Raji (cell line): ENCODE data around the gene APOL2.

Experiments
- POLR2A ChIP-seq: IDR thresholded peaks from 2 replicates; pipeline ENCODE4 v1.6.1; 2011; ENCODE audit warnings: low read depth, low read length, control low read depth; ENCODE audit not compliant: insufficient read depth

Gene APOL2

DNA sequence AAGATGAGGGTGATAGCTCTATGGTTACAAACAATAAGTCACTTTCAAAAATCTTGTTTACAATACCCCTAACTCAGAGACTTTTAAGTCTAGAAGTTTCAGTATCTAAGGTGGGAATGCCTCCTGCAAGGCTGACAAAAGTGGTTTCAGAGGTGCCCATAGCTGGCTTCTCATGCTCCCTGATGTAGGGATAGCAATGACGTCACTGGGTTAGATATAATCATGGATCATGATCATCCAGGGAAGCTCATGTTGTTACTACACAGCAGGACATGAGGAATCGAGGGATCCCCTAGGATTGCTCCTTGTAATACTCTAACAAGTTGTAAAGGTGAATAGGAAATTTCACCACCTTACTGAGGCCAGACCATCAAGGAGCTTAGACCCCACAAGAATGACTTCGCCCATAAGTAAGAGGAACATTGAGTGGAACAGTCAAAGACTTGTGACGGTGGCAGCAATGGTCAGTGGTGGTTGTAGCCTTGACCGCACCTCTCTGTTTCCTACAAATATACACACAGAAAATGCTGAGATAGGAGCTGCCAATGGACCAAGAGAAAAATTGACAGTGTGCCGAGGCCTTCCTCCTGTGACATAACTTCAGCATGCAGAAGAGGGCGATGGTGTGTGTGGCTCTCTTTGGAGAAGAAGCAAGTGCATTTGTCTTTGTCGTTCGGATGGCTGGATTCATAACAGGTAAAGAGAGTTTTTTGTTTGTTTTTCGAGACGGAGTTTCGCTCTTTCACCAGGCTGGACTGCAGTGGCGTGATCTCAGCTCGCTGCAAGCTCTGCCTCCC, 53.3 kb downstream of the APOL2 start:
- no peak for TF ChIP-seq POLR2A

DNA sequence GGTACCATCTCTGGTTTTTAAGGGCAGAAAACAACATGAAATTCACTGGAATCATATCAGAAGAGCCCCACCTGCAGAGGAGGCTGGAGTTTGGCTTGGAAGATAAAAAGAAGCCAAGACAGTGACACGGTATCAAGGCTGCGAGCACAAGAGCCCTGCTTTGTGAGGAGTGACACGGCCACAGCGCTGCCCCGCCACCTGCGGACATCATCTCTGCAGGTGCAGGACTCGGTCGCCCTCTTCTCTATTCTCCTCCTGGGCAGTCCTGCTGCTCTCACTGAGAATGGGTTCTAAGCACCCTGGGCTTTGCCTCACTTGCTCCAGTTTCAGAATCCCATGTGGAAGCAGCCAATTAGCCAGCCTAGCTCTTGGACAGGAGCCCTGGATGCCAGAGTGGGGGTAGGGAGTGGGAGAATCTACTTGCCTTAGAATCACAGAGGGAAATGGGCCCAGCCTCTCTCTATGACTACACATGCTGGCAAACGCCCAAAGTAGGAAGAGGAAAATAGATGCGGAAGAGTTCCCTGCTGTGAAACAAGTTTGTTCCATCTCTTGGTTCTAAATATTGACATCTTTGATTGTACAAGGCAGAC, 54.8 kb downstream of the APOL2 start:
- no peak for TF ChIP-seq POLR2A

DNA sequence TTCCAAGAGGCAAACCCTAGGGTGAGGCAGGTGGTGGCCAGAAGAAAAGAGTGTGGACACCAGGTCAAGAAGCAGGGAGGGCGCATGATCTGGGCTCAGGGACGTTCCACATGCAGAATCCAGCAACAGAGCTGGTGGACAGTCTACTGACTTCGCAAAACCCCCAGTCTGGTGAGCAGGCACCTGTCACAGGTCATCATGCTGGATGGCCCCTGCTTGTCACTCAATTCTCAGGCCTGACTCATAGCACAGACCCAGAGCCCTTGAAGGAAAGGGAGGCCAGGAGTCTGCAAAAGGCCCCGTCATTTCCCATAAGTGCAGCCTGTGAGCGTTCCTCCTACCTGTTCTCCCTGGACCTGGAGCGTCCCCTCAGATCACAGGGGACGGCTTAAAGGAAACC, 55.9 kb downstream of the APOL2 start:
- TF ChIP-seq POLR2A, result no peak

GRCh38 chr22:36182857-36183256, 56.5 kb downstream of the APOL2 start:
- TF ChIP-seq POLR2A, result no peak

GRCh38 chr22:36182056-36182455, 57.3 kb downstream of the APOL2 start:
- no peak for TF ChIP-seq POLR2A

- no peak for TF ChIP-seq POLR2A
Measured at GRCh38 chr22:36180928-36181327, 58.4 kb downstream of the APOL2 start.

DNA sequence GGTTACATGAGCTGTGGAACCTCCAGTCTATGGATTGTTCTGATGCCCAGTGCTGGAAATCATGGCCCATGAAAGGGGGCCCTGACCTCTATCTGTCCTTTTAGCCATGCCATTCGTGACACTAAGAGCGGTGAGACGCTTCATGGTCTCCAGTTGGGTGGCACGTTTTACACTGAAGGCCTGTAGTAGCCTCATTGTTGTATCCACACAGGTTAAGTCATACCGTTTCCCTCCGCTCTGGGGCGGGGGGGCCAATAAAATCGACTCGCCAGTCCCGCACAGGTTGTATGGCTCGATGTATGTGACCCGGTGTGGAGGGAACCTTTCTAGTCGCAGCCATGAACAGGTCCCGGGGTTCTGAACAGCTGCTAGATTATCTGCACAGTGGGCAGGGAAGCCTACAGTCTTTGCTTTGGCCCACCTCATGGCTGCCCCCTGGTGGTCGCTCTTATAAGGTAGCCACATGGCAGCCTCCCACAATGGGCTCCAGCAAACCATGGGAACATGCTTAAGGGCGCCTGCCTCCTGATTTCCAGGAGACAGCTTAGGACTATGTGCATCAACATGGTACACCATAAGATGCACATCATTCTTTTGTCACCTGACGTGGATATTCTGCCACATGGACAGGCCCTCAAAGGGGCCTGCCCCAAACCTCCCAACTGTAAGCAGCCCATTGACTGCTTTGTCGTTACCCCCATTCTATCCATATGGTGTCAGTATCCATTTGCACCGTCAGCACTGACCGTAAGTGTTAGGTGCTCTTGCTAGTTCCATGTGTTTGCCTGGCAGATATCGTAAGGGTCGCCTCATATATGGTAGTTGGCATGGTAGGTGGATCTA, 59.1 kb downstream of the APOL2 start:
- TF ChIP-seq POLR2A, result no peak

GRCh38 chr22:36177160-36177559, 62.2 kb downstream of the APOL2 start:
- TF ChIP-seq POLR2A, result no peak
